ENCODE results near the gene RHBDF2.
A peak's percentile ranks its signal among the peaks of the same experiment; 100 is the strongest.

Gene RHBDF2

DNA sequence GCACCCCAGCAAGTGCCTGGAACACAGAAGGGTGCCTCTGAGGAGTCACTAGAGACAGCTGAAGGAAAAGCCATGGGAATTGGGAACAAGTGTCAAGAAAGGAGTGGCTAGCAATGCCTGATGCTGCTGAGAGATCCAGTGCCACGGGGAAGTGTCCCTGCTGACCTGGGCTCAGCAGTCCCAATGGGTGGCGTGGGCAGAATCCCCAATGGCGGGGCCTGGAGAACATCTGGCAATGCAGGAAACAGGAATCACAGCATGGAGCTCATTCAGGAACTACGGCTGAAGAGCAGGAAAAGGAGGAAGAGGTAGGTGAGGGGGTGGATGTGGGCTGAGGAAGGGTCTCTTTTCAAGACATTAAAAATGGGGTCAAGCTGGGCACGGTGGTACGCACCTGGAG is 78.4 kb downstream of the RHBDF2 start:
- no peaks in the 10 kb centered on the region for H3K79me1 ChIP-seq (ENCODE audit: low read depth, low read length)

DNA sequence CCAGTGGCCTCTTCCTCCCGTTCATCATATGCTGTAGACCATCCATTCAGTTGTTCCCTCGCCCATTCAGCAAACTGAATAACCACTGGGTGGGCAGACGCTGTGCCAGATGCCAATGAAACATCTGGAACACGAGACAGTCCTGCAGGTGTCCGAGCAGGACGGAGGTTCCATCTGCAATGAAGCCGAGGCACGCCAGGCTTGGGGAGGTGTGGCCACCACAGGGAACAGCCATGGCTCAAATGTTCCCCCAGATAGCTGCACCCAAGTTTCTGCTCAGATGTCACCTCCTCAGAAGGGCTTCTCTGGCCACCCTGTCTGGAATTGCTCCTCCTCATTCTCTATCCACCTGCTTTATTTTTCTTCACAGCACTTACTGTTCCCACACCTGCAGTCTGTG is 78.8 kb downstream of the RHBDF2 start:
- Histone ChIP-seq H4K91ac (ENCODE audit: low read depth, low read length, poor library complexity) (no peak overlapping the region), H2BK5ac (ENCODE audit: low read length) (no peak overlapping the region), H3K9ac (ENCODE audit: low read depth, low read length, poor library complexity) (no peak overlapping the region), H3K4ac (ENCODE audit: low read length) (no peak overlapping the region), H3K14ac (ENCODE audit: low read length) (no peak overlapping the region), H3K27ac (replicated peaks; ENCODE audit: low read length) (no peak overlapping the region), H2BK12ac (ENCODE audit: low read length) (no peak overlapping the region), H2BK15ac (ENCODE audit: low read length) (no peak overlapping the region), H4K8ac (ENCODE audit: low read depth, low read length) (no peak overlapping the region), H3K36me3 (replicated peaks in 1 of 2; ENCODE audit: control insufficient read depth in 2 of 2, insufficient read depth in 2 of 2, low read length in 2 of 2) (peaks cover 4 to 23% of the 10 kb centered on the region in 2 donors), H2AK5ac (ENCODE audit: low read depth, low read length) (no peak overlapping the region), H3K4me3 (ENCODE audit: low read length in 2 of 2) (peak overlapping the region in 1 of 2 donors; percentile 44), H3K79me1 (ENCODE audit: low read depth, low read length) (no peaks in the 10 kb centered on the region), H2AFZ (ENCODE audit: low read length) (no peak overlapping the region), H3K4me1 (ENCODE audit: control insufficient read depth in 2 of 2, insufficient read depth in 1 of 2, low read depth in 1 of 2, low read length in 2 of 2) (no peaks in the 10 kb centered on the region), H3K27me3 (ENCODE audit: control insufficient read depth in 3 of 3, insufficient read depth in 3 of 3, low read depth in 1 of 3, low read length in 3 of 3) (no peaks in the 10 kb centered on the region), H3K9me3 (replicated peaks in 1 of 2; ENCODE audit: control insufficient read depth in 2 of 2, insufficient read depth in 1 of 2, low read depth in 1 of 2, low read length in 2 of 2) (peaks cover 0 to 24% of the 10 kb centered on the region in 2 donors), H2BK120ac (ENCODE audit: low read depth, low read length) (no peak overlapping the region), H3K4me2 (ENCODE audit: insufficient read depth, low read length, poor library complexity, severe bottlenecking) (no peak overlapping the region), H3K23ac (ENCODE audit: low read depth, low read length, poor library complexity) (no peak overlapping the region), H3K18ac (ENCODE audit: low read length) (no peak overlapping the region)
- no CpG with 5 or more reads among the region's 8 CpGs for WGBS, 2 donors (ENCODE audit: extremely low coverage in 2 of 2, insufficient read length in 2 of 2, insufficient replicate concordance in 1 of 2)
- DNase-seq (ENCODE audit: low spot score), result no peak

More for the DNA sequence above, 78.4 kb downstream of the RHBDF2 start:
- peaks cover 0 to 24% of the 10 kb centered on the region in 2 donors for H3K9me3 ChIP-seq (replicated peaks in 1 of 2; ENCODE audit: control insufficient read depth in 2 of 2, insufficient read depth in 1 of 2, low read depth in 1 of 2, low read length in 2 of 2)
- H2BK15ac ChIP-seq (ENCODE audit: low read length), result no peak overlapping the region
- no peaks in the 10 kb centered on the region for H3K27me3 ChIP-seq (ENCODE audit: control insufficient read depth in 3 of 3, insufficient read depth in 3 of 3, low read depth in 1 of 3, low read length in 3 of 3)
- H3K18ac ChIP-seq (ENCODE audit: low read length), result no peak overlapping the region
- no peak overlapping the region for H3K4me2 ChIP-seq (ENCODE audit: insufficient read depth, low read length, poor library complexity, severe bottlenecking)
- H2BK5ac ChIP-seq (ENCODE audit: low read length), result no peak overlapping the region
- no peak overlapping the region for H3K23ac ChIP-seq (ENCODE audit: low read depth, low read length, poor library complexity)
- no CpG with 5 or more reads among the region's 6 CpGs for WGBS, 2 donors (ENCODE audit: extremely low coverage in 2 of 2, insufficient read length in 2 of 2, insufficient replicate concordance in 1 of 2)
- no peak overlapping the region for H4K91ac ChIP-seq (ENCODE audit: low read depth, low read length, poor library complexity)
- H2BK120ac ChIP-seq (ENCODE audit: low read depth, low read length), result no peak overlapping the region
- H3K4me3 ChIP-seq (ENCODE audit: low read length in 2 of 2), result no peak overlapping the region
- peaks cover 0 to under 1% of the 10 kb centered on the region in 2 donors for H3K4me1 ChIP-seq (ENCODE audit: control insufficient read depth in 2 of 2, insufficient read depth in 1 of 2, low read depth in 1 of 2, low read length in 2 of 2)
- DNase-seq (ENCODE audit: low spot score), result no peak
- H3K4ac ChIP-seq (ENCODE audit: low read length), result no peak overlapping the region
- H3K27ac ChIP-seq (replicated peaks; ENCODE audit: low read length), result no peak overlapping the region
- H3K36me3 ChIP-seq (replicated peaks in 1 of 2; ENCODE audit: control insufficient read depth in 2 of 2, insufficient read depth in 2 of 2, low read length in 2 of 2), result peaks cover 2 to 21% of the 10 kb centered on the region in 2 donors
- no peak overlapping the region for H2BK12ac ChIP-seq (ENCODE audit: low read length)
- H3K9ac ChIP-seq (ENCODE audit: low read depth, low read length, poor library complexity), result no peak overlapping the region
- no peak overlapping the region for H2AFZ ChIP-seq (ENCODE audit: low read length)
- H2AK5ac ChIP-seq (ENCODE audit: low read depth, low read length), result no peak overlapping the region
- no peak overlapping the region for H3K14ac ChIP-seq (ENCODE audit: low read length)
- no peak overlapping the region for H4K8ac ChIP-seq (ENCODE audit: low read depth, low read length)

DNA sequence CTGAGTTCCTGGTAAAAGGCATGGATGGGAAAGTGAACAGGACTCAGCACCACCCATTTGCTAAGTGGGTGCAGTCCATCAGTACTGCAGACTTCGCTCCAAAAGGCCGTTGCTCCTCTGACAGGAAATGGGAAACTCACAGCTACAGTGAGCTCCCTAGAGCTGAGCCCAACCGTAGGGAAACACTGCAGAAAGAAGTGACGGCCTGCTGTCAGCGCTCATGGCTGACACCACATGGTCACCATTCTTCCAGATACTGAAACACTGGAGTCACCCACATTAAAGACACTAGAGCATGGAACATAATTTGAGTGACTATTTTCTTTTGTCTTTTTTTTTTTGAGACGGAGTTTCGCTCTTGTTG is 80.2 kb downstream of the RHBDF2 start:
- Histone ChIP-seq H3K4me3 (ENCODE audit: low read length in 2 of 2) (no peak overlapping the region), H3K9ac (ENCODE audit: low read depth, low read length, poor library complexity) (no peak overlapping the region), H3K27me3 (ENCODE audit: control insufficient read depth in 3 of 3, insufficient read depth in 3 of 3, low read depth in 1 of 3, low read length in 3 of 3) (no peaks in the 10 kb centered on the region), H2BK120ac (ENCODE audit: low read depth, low read length) (no peak overlapping the region), H2AK5ac (ENCODE audit: low read depth, low read length) (no peak overlapping the region), H3K36me3 (replicated peaks in 1 of 2; ENCODE audit: control insufficient read depth in 2 of 2, insufficient read depth in 2 of 2, low read length in 2 of 2) (peaks cover 5 to 32% of the 10 kb centered on the region in 2 donors), H4K91ac (ENCODE audit: low read depth, low read length, poor library complexity) (no peak overlapping the region), H3K4me1 (ENCODE audit: control insufficient read depth in 2 of 2, insufficient read depth in 1 of 2, low read depth in 1 of 2, low read length in 2 of 2) (no peaks in the 10 kb centered on the region), H2AFZ (ENCODE audit: low read length) (no peak overlapping the region), H3K4ac (ENCODE audit: low read length) (no peak overlapping the region), H3K18ac (ENCODE audit: low read length) (no peak overlapping the region), H2BK5ac (ENCODE audit: low read length) (no peak overlapping the region), H3K23ac (ENCODE audit: low read depth, low read length, poor library complexity) (no peak overlapping the region), H2BK12ac (ENCODE audit: low read length) (no peak overlapping the region), H4K8ac (ENCODE audit: low read depth, low read length) (no peak overlapping the region), H3K27ac (replicated peaks; ENCODE audit: low read length) (no peak overlapping the region), H3K79me1 (ENCODE audit: low read depth, low read length) (no peaks in the 10 kb centered on the region), H3K4me2 (ENCODE audit: insufficient read depth, low read length, poor library complexity, severe bottlenecking) (no peak overlapping the region), H3K9me3 (replicated peaks in 1 of 2; ENCODE audit: control insufficient read depth in 2 of 2, insufficient read depth in 1 of 2, low read depth in 1 of 2, low read length in 2 of 2) (peaks cover 0 to 19% of the 10 kb centered on the region in 2 donors), H3K14ac (ENCODE audit: low read length) (no peak overlapping the region), H2BK15ac (ENCODE audit: low read length) (no peak overlapping the region)
- no peak for DNase-seq (ENCODE audit: low spot score)
- no CpG with 5 or more reads among the region's 7 CpGs for WGBS, 2 donors (ENCODE audit: extremely low coverage in 2 of 2, insufficient read length in 2 of 2, insufficient replicate concordance in 1 of 2)
